Liver (tissue), 3 donors: ENCODE results near the gene RCAN2.

Experiments
- ATF3 ChIP-seq: IDR thresholded peaks from 2 replicates; pipeline ENCODE4 v1.6.1; 2016; ENCODE audit warnings: antibody characterized with exemption
- CTCF ChIP-seq: fragments of 150-350 bp; IDR thresholded peaks from 2 replicates; pipeline ENCODE4 v1.5.1; 2017; ENCODE audit warnings: improper control_type of control experiment, low read depth, low read length; ENCODE audit not compliant: missing input control
- EGR1 ChIP-seq, 2 donors: IDR thresholded peaks; 2 replicates each; pipeline ENCODE4 v1.6.1; 2016 to 2018; ENCODE audit warnings: antibody characterized with exemption in 2 of 2, low read depth in 2 of 2
- HNF4A ChIP-seq, 2 donors: conservative IDR thresholded peaks; 2 replicates each; pipeline ENCODE4 v1.6.1; 2016; ENCODE audit warnings: antibody characterized with exemption in 2 of 2, mild to moderate bottlenecking in 2 of 2
- HNF4G ChIP-seq: IDR thresholded peaks from 2 replicates; pipeline ENCODE4 v1.6.1; 2016; ENCODE audit warnings: antibody characterized with exemption
- JUND ChIP-seq, 2 donors: IDR thresholded peaks; 2 replicates each; pipeline ENCODE4 v1.6.1; 2016; ENCODE audit warnings: antibody characterized with exemption in 2 of 2
- RAD21 ChIP-seq, 2 donors: IDR thresholded peaks; 2 replicates each; pipeline ENCODE4 v1.6.1; 2016; ENCODE audit warnings: antibody characterized with exemption in 2 of 2, mild to moderate bottlenecking in 2 of 2
- REST ChIP-seq: IDR thresholded peaks from 2 replicates; pipeline ENCODE4 v1.6.1; 2016; ENCODE audit warnings: antibody characterized with exemption, mild to moderate bottlenecking
- RXRA ChIP-seq, 2 donors: IDR thresholded peaks; 2 replicates each; pipeline ENCODE4 v1.6.1; 2017 to 2018; ENCODE audit warnings: antibody characterized with exemption in 2 of 2, mild to moderate bottlenecking in 1 of 2
- SP1 ChIP-seq: IDR thresholded peaks from 2 replicates; pipeline ENCODE4 v1.6.1; 2018; ENCODE audit warnings: antibody characterized with exemption, mild to moderate bottlenecking
- TAF1 ChIP-seq: conservative IDR thresholded peaks from 2 replicates; pipeline ENCODE4 v1.6.1; 2016; ENCODE audit warnings: antibody characterized with exemption, mild to moderate bottlenecking
- YY1 ChIP-seq: IDR thresholded peaks from 2 replicates; pipeline ENCODE4 v1.6.1; 2016; ENCODE audit warnings: antibody characterized with exemption, mild to moderate bottlenecking
- TF ChIP-seq, protein P1 (sequence below): IDR thresholded peaks from 2 replicates; pipeline ENCODE4 v1.6.1; 2016; ENCODE audit warnings: antibody characterized with exemption
- TF ChIP-seq, protein P2 (sequence below): IDR thresholded peaks from 2 replicates; pipeline ENCODE4 v1.6.1; 2016; ENCODE audit warnings: antibody characterized with exemption
- donor health status: healthy.
- donor health status: healthy.

DNA sequence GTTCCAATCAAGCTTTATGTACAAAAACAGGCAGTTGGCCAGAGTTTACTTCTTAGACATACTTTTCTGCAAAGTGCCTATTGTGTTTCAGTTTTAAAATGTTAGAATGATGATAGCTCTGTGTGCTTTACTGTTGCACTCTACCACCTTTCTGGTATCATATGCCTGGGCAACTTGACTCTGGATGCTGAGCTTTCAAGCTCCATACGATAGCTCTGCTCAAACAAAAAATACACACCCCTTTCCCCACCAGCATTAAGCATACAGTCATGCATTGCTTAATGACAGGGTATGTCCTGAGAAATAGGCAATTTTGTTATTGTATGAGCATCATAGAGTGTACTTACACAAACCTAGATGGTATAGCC, 123.1 kb downstream of the RCAN2 start:
- TF ChIP-seq, protein P1, sequence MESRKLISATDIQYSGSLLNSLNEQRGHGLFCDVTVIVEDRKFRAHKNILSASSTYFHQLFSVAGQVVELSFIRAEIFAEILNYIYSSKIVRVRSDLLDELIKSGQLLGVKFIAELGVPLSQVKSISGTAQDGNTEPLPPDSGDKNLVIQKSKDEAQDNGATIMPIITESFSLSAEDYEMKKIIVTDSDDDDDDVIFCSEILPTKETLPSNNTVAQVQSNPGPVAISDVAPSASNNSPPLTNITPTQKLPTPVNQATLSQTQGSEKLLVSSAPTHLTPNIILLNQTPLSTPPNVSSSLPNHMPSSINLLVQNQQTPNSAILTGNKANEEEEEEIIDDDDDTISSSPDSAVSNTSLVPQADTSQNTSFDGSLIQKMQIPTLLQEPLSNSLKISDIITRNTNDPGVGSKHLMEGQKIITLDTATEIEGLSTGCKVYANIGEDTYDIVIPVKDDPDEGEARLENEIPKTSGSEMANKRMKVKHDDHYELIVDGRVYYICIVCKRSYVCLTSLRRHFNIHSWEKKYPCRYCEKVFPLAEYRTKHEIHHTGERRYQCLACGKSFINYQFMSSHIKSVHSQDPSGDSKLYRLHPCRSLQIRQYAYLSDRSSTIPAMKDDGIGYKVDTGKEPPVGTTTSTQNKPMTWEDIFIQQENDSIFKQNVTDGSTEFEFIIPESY: no peak
- TF ChIP-seq, protein P2, sequence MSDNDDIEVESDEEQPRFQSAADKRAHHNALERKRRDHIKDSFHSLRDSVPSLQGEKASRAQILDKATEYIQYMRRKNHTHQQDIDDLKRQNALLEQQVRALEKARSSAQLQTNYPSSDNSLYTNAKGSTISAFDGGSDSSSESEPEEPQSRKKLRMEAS: no peak
- TF ChIP-seq CTCF: no peak
- TF ChIP-seq ATF3: no peak
- TF ChIP-seq JUND (IDR thresholded peaks at IDR 0.05): no peak
- TF ChIP-seq TAF1: no peak
- no peak for TF ChIP-seq YY1
- no peak for TF ChIP-seq EGR1 (IDR thresholded peaks at IDR 0.05; ENCODE audit: low read depth in 2 of 2)
- TF ChIP-seq RAD21 (IDR thresholded peaks at IDR 0.05): no peak
- no peak for TF ChIP-seq SP1
- no peak for TF ChIP-seq REST
- TF ChIP-seq RXRA (IDR thresholded peaks at IDR 0.05): no peak
- no peak for TF ChIP-seq HNF4A (conservative IDR thresholded peaks at IDR 0.05)
- TF ChIP-seq HNF4G: no peak
